ENCODE results near the gene CTDSP2.

The CTDSP2 gene

GRCh38 chr12:57875753-57876547, 29.4 kb upstream of the CTDSP2 start:
- Histone ChIP-seq H3K9me2 (replicated peaks; ENCODE audit: insufficient read depth, low read length) (no peaks in the 10 kb centered on the region), H3F3A (ENCODE audit: insufficient read depth) (no peaks in the 10 kb centered on the region), H3K27me3 (ENCODE audit: low read length) (no peaks in the 10 kb centered on the region), H2AFZ (ENCODE audit: low read depth, low read length, severe bottlenecking) (no peak overlapping the region), H3K4me2 (ENCODE audit: low read depth, low read length, poor library complexity, severe bottlenecking) (no peak overlapping the region), H3K9ac (ENCODE audit: low read length) (no peak overlapping the region), H3K4me3 (ENCODE audit: insufficient read depth, low read length, poor library complexity, severe bottlenecking) (no peak overlapping the region), H4K20me1 (ENCODE audit: low read depth, low read length) (no peaks in the 10 kb centered on the region), H3K36me3 (ENCODE audit: low read length) (no peaks in the 10 kb centered on the region), H3K27ac (ENCODE audit: low read depth, low read length) (no peak overlapping the region), H3K79me2 (ENCODE audit: insufficient read depth, low read length) (no peaks in the 10 kb centered on the region), H3K9me3 (ENCODE audit: insufficient read depth, low read length) (no peaks in the 10 kb centered on the region)
- TF ChIP-seq, protein P1, sequence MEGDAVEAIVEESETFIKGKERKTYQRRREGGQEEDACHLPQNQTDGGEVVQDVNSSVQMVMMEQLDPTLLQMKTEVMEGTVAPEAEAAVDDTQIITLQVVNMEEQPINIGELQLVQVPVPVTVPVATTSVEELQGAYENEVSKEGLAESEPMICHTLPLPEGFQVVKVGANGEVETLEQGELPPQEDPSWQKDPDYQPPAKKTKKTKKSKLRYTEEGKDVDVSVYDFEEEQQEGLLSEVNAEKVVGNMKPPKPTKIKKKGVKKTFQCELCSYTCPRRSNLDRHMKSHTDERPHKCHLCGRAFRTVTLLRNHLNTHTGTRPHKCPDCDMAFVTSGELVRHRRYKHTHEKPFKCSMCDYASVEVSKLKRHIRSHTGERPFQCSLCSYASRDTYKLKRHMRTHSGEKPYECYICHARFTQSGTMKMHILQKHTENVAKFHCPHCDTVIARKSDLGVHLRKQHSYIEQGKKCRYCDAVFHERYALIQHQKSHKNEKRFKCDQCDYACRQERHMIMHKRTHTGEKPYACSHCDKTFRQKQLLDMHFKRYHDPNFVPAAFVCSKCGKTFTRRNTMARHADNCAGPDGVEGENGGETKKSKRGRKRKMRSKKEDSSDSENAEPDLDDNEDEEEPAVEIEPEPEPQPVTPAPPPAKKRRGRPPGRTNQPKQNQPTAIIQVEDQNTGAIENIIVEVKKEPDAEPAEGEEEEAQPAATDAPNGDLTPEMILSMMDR (IDR thresholded peaks at IDR 0.05; ENCODE audit: insufficient read depth, low read length, poor library complexity, severe bottlenecking), result no peak
- no peak for TF ChIP-seq EZH2phosphoT487 (conservative IDR thresholded peaks at IDR 0.05; ENCODE audit: low read length)

- Histone ChIP-seq H3K9me2 (replicated peaks; ENCODE audit: insufficient read depth, low read length) (no peaks in the 10 kb centered on the region), H3K9me3 (ENCODE audit: insufficient read depth, low read length) (no peaks in the 10 kb centered on the region), H3K36me3 (ENCODE audit: low read length) (no peaks in the 10 kb centered on the region), H4K20me1 (ENCODE audit: low read depth, low read length) (no peaks in the 10 kb centered on the region), H3F3A (ENCODE audit: insufficient read depth) (no peaks in the 10 kb centered on the region), H3K27me3 (ENCODE audit: low read length) (no peaks in the 10 kb centered on the region), H3K4me3 (ENCODE audit: insufficient read depth, low read length, poor library complexity, severe bottlenecking) (no peak overlapping the region), H2AFZ (ENCODE audit: low read depth, low read length, severe bottlenecking) (no peak overlapping the region), H3K79me2 (ENCODE audit: insufficient read depth, low read length) (no peaks in the 10 kb centered on the region), H3K9ac (ENCODE audit: low read length) (no peak overlapping the region), H3K27ac (ENCODE audit: low read depth, low read length) (no peak overlapping the region), H3K4me2 (ENCODE audit: low read depth, low read length, poor library complexity, severe bottlenecking) (no peak overlapping the region)
- TF ChIP-seq, protein P1 (IDR thresholded peaks at IDR 0.05; ENCODE audit: insufficient read depth, low read length, poor library complexity, severe bottlenecking), result no peak
These were observed 27.9 kb upstream of the CTDSP2 start for GRCh38 chr12:57874166-57875108.

DNA sequence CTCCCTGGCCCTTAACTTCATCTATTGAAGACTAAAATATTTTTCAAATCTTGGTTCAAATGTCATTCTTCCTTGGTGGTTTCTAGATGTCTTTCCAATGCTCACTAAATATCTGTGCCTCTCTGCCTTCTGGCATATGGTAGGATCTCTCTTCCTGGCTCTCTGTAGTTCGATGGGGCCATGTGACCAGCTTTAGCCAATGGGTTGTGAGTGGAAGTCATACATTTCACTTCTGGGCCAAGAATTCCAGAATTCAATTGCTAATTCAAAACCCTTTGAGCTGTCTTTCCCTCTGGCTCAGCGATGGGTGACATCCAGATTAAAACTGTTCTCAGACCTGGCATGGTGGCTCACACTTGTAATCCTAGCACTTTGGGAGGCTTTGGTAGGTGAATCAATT, 25.8 kb upstream of the CTDSP2 start:
- no peak for TF ChIP-seq EZH2phosphoT487 (conservative IDR thresholded peaks at IDR 0.05; ENCODE audit: low read length)
- TF ChIP-seq, protein P1 (IDR thresholded peaks at IDR 0.05; ENCODE audit: insufficient read depth, low read length, poor library complexity, severe bottlenecking), result no peak

More for the DNA sequence above, 25.8 kb upstream of the CTDSP2 start:
- Histone ChIP-seq H3K79me2 (ENCODE audit: insufficient read depth, low read length) (no peaks in the 10 kb centered on the region), H2AFZ (ENCODE audit: low read depth, low read length, severe bottlenecking) (no peak overlapping the region), H4K20me1 (ENCODE audit: low read depth, low read length) (no peaks in the 10 kb centered on the region), H3K4me3 (ENCODE audit: insufficient read depth, low read length, poor library complexity, severe bottlenecking) (no peak overlapping the region), H3K9ac (ENCODE audit: low read length) (no peak overlapping the region), H3K9me3 (ENCODE audit: insufficient read depth, low read length) (no peaks in the 10 kb centered on the region), H3K36me3 (ENCODE audit: low read length) (no peaks in the 10 kb centered on the region), H3K9me2 (replicated peaks; ENCODE audit: insufficient read depth, low read length) (no peaks in the 10 kb centered on the region), H3K27ac (ENCODE audit: low read depth, low read length) (no peak overlapping the region), H3F3A (ENCODE audit: insufficient read depth) (no peaks in the 10 kb centered on the region), H3K4me2 (ENCODE audit: low read depth, low read length, poor library complexity, severe bottlenecking) (no peak overlapping the region), H3K27me3 (ENCODE audit: low read length) (no peaks in the 10 kb centered on the region)

All from SU-DHL-6 (cell line).